Neural progenitor cell (in vitro differentiated cells): ENCODE measurements around the gene CAPS2.

Experiments used
- CTCF ChIP-seq: fragments of 200-600 bp; sonication (generic); IDR thresholded peaks from 2 replicates; pipeline ENCODE4 v1.5.1; 2017; ENCODE audit warnings: antibody characterized with exemption, mild to moderate bottlenecking
- EZH2 ChIP-seq: fragments of 200-600 bp; sonication (generic); IDR thresholded peaks from 2 replicates; pipeline ENCODE4 v1.6.1; 2017; ENCODE audit warnings: antibody characterized with exemption, mild to moderate bottlenecking, moderate library complexity

DNA sequence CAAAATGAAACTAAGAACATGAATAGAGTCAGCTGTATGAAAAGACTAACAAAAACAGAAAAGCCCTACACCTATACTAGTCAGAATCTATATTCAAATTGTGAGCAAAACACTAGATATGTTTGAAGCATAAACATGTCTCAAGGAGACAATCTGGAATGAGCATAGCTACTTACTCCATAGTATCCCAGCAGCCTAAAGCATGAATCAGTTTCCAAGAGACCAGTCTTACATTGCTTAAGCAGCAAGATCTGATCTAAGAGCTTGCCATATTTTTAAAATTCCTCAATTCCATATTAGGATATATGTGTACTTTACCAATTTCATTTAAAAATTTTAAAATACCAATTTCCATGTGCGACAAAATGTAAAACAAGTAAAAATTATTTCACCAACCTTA lies 7.7 kb downstream of the CAPS2 start:
- TF ChIP-seq CTCF (no peak), EZH2 (no peak)
